Esophagus muscularis mucosa (tissue), 4 donors: Measurements from ENCODE around the gene SPC25.

Source experiments
- CTCF ChIP-seq, 3 experiments: fragments of 200-600 bp in 2 of 3; fragments of 450-650 bp in 1 of 3; sonication (generic) in 2 of 3; IDR thresholded peaks; one replicate each; pipeline ENCODE4 v1.5.1; 2017 to 2019; ENCODE audit warnings: antibody characterized with exemption in 3 of 3, mild to moderate bottlenecking in 2 of 3, moderate library complexity in 1 of 3
- EP300 ChIP-seq: sonication (generic); formaldehyde crosslinking; IDR thresholded peaks from one replicate; pipeline ENCODE4 v1.6.1; 2017; ENCODE audit warnings: antibody characterized with exemption
- POLR2A ChIP-seq: fragments of 450-650 bp; IDR thresholded peaks from one replicate; pipeline ENCODE4 v1.6.1; 2017; ENCODE audit warnings: antibody characterized with exemption, moderate library complexity, mild to moderate bottlenecking, low read depth

GRCh38 chr2:168894101-168894500, 3.9 kb upstream of the SPC25 start:
- TF ChIP-seq CTCF (IDR thresholded peaks at IDR 0.05), result no peak
- TF ChIP-seq POLR2A, result no peak
- no peak for TF ChIP-seq EP300
